Adrenal gland (tissue), 5 donors: ENCODE measurements around the gene EIF4E1B.

Experiments used
- POLR2A ChIP-seq, 2 donors: fragments of 450-650 bp; IDR thresholded peaks; one replicate each; pipeline ENCODE4 v1.6.1; 2017; ENCODE audit warnings: antibody characterized with exemption in 2 of 2, mild to moderate bottlenecking in 2 of 2, moderate library complexity in 1 of 2
- TF ChIP-seq, protein P1 (sequence below), 6 experiments: fragments of 450-650 bp in 4 of 6; fragments of 200-600 bp in 2 of 6; sonication (generic) in 1 of 6; IDR thresholded peaks; 1 replicate in 5 of 6; 2 replicates in 1 of 6; pipeline versions ENCODE4 v1.5.1 to v1.8.0; 2016 to 2021; ENCODE audit warnings: antibody characterized with exemption in 6 of 6, mild to moderate bottlenecking in 2 of 6, moderate library complexity in 1 of 6
- donor health status: DM: no; HTN: no; CAD: no.

DNA sequence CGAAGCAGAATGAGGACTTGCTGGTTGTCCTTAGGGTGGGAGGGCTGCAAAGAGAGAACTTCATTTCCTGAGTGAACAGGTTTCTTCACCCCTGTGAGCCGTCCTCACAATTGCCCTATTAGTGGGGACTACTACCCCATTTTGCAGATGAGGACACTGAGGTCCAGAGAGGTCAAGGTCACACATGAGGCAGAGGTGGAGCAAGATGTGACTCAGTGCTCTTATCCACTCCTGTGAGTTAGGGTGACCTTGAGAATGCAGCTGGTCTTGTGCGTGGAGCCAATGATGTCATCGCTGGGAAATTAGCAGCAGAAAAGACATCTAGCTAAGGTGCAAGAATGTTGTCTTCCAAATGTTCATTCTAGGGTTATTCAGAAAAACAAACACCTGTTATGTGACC is 47.4 kb upstream of the EIF4E1B start:
- TF ChIP-seq, protein P1, sequence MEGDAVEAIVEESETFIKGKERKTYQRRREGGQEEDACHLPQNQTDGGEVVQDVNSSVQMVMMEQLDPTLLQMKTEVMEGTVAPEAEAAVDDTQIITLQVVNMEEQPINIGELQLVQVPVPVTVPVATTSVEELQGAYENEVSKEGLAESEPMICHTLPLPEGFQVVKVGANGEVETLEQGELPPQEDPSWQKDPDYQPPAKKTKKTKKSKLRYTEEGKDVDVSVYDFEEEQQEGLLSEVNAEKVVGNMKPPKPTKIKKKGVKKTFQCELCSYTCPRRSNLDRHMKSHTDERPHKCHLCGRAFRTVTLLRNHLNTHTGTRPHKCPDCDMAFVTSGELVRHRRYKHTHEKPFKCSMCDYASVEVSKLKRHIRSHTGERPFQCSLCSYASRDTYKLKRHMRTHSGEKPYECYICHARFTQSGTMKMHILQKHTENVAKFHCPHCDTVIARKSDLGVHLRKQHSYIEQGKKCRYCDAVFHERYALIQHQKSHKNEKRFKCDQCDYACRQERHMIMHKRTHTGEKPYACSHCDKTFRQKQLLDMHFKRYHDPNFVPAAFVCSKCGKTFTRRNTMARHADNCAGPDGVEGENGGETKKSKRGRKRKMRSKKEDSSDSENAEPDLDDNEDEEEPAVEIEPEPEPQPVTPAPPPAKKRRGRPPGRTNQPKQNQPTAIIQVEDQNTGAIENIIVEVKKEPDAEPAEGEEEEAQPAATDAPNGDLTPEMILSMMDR (IDR thresholded peaks at IDR 0.05): no peak
- no peak for TF ChIP-seq POLR2A (IDR thresholded peaks at IDR 0.05)
